Measurements from ENCODE around the gene TRANK1. TPM values are rescaled to one million over a fixed set of nuclear protein-coding genes. Genes with fewer than 3 reads are reported as not detected.
A peak's percentile ranks its signal among the peaks of the same experiment; 100 is the strongest.

Gene TRANK1
- total RNA-seq, 1 donor from 2014 or later = 11.3 TPM

GRCh38 chr3:36826240-36826639 lies 118.6 kb downstream of the TRANK1 start:
- H3K4me1 Mint-ChIP-seq = peaks cover 1% of the 10 kb centered on the region
- no peak overlapping the region for H3K4me3 Mint-ChIP-seq
- TF ChIP-seq CTCF (conservative IDR thresholded peaks at IDR 0.05) = no peak
- peaks cover 9% of the 10 kb centered on the region for H3K36me3 Mint-ChIP-seq (ENCODE audit: low read depth)
- DNase-seq (ENCODE audit: low read depth, low spot score) = no peak
- H3K9me3 Mint-ChIP-seq = no peaks in the 10 kb centered on the region
- no peak overlapping the region for H3K27ac Mint-ChIP-seq (ENCODE audit: unreplicated experiment)
- H3K27me3 Mint-ChIP-seq (ENCODE audit: low read depth) = no peaks in the 10 kb centered on the region

- Mint-ChIP-seq H3K27ac (ENCODE audit: unreplicated experiment) (peak overlapping the region; percentile 58), H3K27me3 (ENCODE audit: low read depth) (no peaks in the 10 kb centered on the region), H3K4me1 (peaks cover 19% of the 10 kb centered on the region), H3K36me3 (ENCODE audit: low read depth) (peaks cover 2% of the 10 kb centered on the region), H3K4me3 (no peak overlapping the region), H3K9me3 (no peaks in the 10 kb centered on the region)
- no peak for TF ChIP-seq CTCF (conservative IDR thresholded peaks at IDR 0.05)
- no peak for DNase-seq (ENCODE audit: low read depth, low spot score)
Measured at GRCh38 chr3:36824443-36824842, 120.4 kb downstream of the TRANK1 start.

DNA sequence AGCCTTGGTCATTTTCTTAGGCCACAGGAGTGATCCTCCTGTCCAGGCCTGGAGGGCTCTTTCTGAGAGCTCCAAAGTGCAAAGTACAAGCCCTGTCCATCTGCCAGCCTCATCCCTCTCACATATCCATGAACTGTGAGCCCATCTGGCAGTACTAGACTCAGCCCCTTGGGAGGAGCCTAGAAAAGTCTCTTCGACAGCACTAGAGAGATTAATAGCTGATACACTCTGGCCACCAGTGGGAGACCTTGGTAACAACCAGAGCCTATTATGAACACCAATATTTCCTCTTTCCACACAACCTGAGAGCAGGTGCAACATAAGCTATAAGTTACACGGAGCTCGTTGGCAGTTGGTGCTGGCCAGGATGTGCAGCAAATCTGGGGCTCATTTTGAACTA lies 121.0 kb downstream of the TRANK1 start:
- no peak for TF ChIP-seq CTCF (conservative IDR thresholded peaks at IDR 0.05)
- Mint-ChIP-seq H3K4me1 (peaks cover 23% of the 10 kb centered on the region), H3K27me3 (ENCODE audit: low read depth) (no peaks in the 10 kb centered on the region), H3K9me3 (no peaks in the 10 kb centered on the region), H3K4me3 (no peak overlapping the region), H3K27ac (ENCODE audit: unreplicated experiment) (no peak overlapping the region), H3K36me3 (ENCODE audit: low read depth) (no peaks in the 10 kb centered on the region)
- DNase-seq (ENCODE audit: low read depth, low spot score) = no peak

- Mint-ChIP-seq H3K9me3 (no peaks in the 10 kb centered on the region), H3K4me1 (peaks cover 35% of the 10 kb centered on the region), H3K27ac (ENCODE audit: unreplicated experiment) (peak overlapping the region; percentile 93), H3K27me3 (ENCODE audit: low read depth) (no peaks in the 10 kb centered on the region), H3K36me3 (ENCODE audit: low read depth) (no peaks in the 10 kb centered on the region), H3K4me3 (peak overlapping the region; percentile 54)
- no peak for TF ChIP-seq CTCF (conservative IDR thresholded peaks at IDR 0.05)
- peak; percentile 16 for DNase-seq (ENCODE audit: low read depth, low spot score)
Measured at GRCh38 chr3:36820083-36820482, 124.8 kb downstream of the TRANK1 start.

GRCh38 chr3:36817806-36818533 lies 126.9 kb downstream of the TRANK1 start:
- no peak for TF ChIP-seq CTCF (conservative IDR thresholded peaks at IDR 0.05)
- H3K4me3 Mint-ChIP-seq = no peak overlapping the region
- H3K36me3 Mint-ChIP-seq (ENCODE audit: low read depth) = no peaks in the 10 kb centered on the region
- no peaks in the 10 kb centered on the region for H3K27me3 Mint-ChIP-seq (ENCODE audit: low read depth)
- no peak for DNase-seq (ENCODE audit: low read depth, low spot score)
- H3K4me1 Mint-ChIP-seq = peaks cover 39% of the 10 kb centered on the region
- peak overlapping the region; percentile 38 for H3K27ac Mint-ChIP-seq (ENCODE audit: unreplicated experiment)
- H3K9me3 Mint-ChIP-seq = no peaks in the 10 kb centered on the region

All from neural crest cell (in vitro differentiated cells).